Ovary (tissue), 9 donors: ENCODE results near the gene LGALS1. TPM values are rescaled to one million over a fixed set of nuclear protein-coding genes. Genes with fewer than 3 reads are reported as not detected.
A peak's percentile ranks its signal among the peaks of the same experiment; 100 is the strongest.

Experiments
- DNase-seq, 5 donors: peaks; one replicate each; pipeline ENCODE4 v3.0.0-alpha.2; 2019 to 2020
- H3K27ac ChIP-seq, 2 donors: fragments of 200-600 bp; one replicate each; pipeline versions ENCODE4 v1.5.1 to v1.8.0; 2019 to 2022
- H3K27me3 ChIP-seq: fragments of 200-600 bp; one replicate; pipeline ENCODE4 v1.8.0; 2022
- H3K36me3 ChIP-seq: fragments of 200-600 bp; sonication (generic); one replicate; pipeline ENCODE4 v1.5.1; 2019
- H3K4me1 ChIP-seq: one replicate; pipeline ENCODE4 v1.8.1; 2013; ENCODE audit warnings: mild to moderate bottlenecking, moderate library complexity; ENCODE audit not compliant: insufficient read depth
- H3K4me3 ChIP-seq: fragments of 200-600 bp; sonication (generic); one replicate; pipeline ENCODE4 v1.5.1; 2017
- H3K9me3 ChIP-seq, 2 donors: fragments of 200-600 bp in 1 of 2; sonication (generic) in 1 of 2; one replicate each; pipeline versions ENCODE4 v1.5.1 to v1.8.1; 2013 to 2019; ENCODE audit warnings: mild to moderate bottlenecking in 1 of 2, moderate library complexity in 1 of 2
- CTCF ChIP-seq, 3 donors: fragments of 450-650 bp in 2 of 3; fragments of 200-600 bp in 1 of 3; IDR thresholded peaks; one replicate each; pipeline versions ENCODE4 v1.5.1 to v1.8.0; 2016 to 2022; ENCODE audit warnings: antibody characterized with exemption in 3 of 3, mild to moderate bottlenecking in 1 of 3
- EP300 ChIP-seq: sonication (generic); formaldehyde crosslinking; IDR thresholded peaks from one replicate; pipeline ENCODE4 v1.6.1; 2017; ENCODE audit warnings: antibody characterized with exemption
- POLR2A ChIP-seq: fragments of 450-650 bp; IDR thresholded peaks from one replicate; pipeline ENCODE4 v1.6.1; 2017; ENCODE audit warnings: antibody characterized with exemption, mild to moderate bottlenecking, moderate library complexity
- WGBS, 3 donors: extraction: QIAGEN DNeasy Blood & Tissue Kit in 1 of 3; methylation state at CpG; one replicate each; pipeline versions ENCODE4 v1.1.5 to v1.1.7; 2013 to 2017; 5-methylcytosine and 5-hydroxymethylcytosine counted together
- intact Hi-C, 4 donors: fragments of 100-400 bp; cut with DNase I; formaldehyde crosslinking; loops; one replicate each; pipeline versions ENCODE4 v1.11.0 to v1.15.1; 2022 to 2023
- polyA plus RNA-seq, 2 donors: library from polyadenylated mRNA; stranded (reverse); fragments of 200-250 nt in 1 of 2; fragments of 350-450 nt in 1 of 2; fragmentation: Illumina TruSeq in 1 of 2; extraction: RNeasy Lipid Tissue Mini Kit (QIAGEN cat#74804) in 1 of 2; gene quantifications; one replicate each; pipeline ENCODE4 v1.2.3, GENCODE V29; 2013 to 2014
- total RNA-seq, 7 donors: library from RNA; depleted of rRNA in 2 of 7; stranded (reverse); fragments of >200 nt in 2 of 7; fragmentation: NEBNext Ultra II Directional in 3 of 7; extraction: Animal tissue kit (Norgen Biotek cat#: 25700) in 3 of 7; gene quantifications; one replicate each; pipeline versions ENCODE4 v1.1.0 to v1.2.4, GENCODE V29; 2016 to 2023
- donor health status: DM: no; HTN: no; CAD: no; lungs with moderate emphysema.
- donor health status: DM: no; HTN: no; CAD: no.
- donor health status: Bipolar disorder and iron deficiency.
- donor health status: DM: yes; HTN: yes; CAD: no.
- donor health status: DM: no; HTN: no; CAD: no.
- donor health status: DM: yes; HTN: yes; CAD: no.

LGALS1 gene
- total and polyA plus RNA-seq, 9 donors, result 331 to 1,819 (median 1,125) TPM

- Histone ChIP-seq H3K9me3 (no peaks in the 10 kb centered on the region), H3K4me3 (no peak overlapping the region), H3K27ac (no peak overlapping the region), H3K4me1 (peaks cover 20% of the 10 kb centered on the region), H3K27me3 (no peaks in the 10 kb centered on the region), H3K36me3 (no peaks in the 10 kb centered on the region)
- TF ChIP-seq POLR2A (no peak), EP300 (no peak), CTCF (IDR thresholded peaks at IDR 0.05) (no peak)
- 77 to 82% (median 81%) methylated on average over 5 to 10 of the region's 10 CpGs for WGBS, 3 donors
- no peak for DNase-seq
- intact Hi-C loops, result loop anchor here in 1 of 4 donors (10.0 kb wide), 1 partner anchor 45 kb away; the partner anchor contains the start of gene LGALS1
Measured at GRCh38 chr22:37629928-37630327, 45.5 kb upstream of the LGALS1 start.

GRCh38 chr22:37630839-37631435, 44.5 kb upstream of the LGALS1 start:
- 87 to 89% (median 88%) methylated on average over 9 of the region's 9 CpGs for WGBS, 3 donors
- H3K36me3 ChIP-seq, result no peaks in the 10 kb centered on the region
- no peaks in the 10 kb centered on the region for H3K27me3 ChIP-seq
- TF ChIP-seq POLR2A, result no peak
- no peak for TF ChIP-seq EP300
- TF ChIP-seq CTCF (IDR thresholded peaks at IDR 0.05), result no peak
- intact Hi-C loops, result no loop called here
- H3K4me1 ChIP-seq, result peaks cover 16% of the 10 kb centered on the region
- H3K4me3 ChIP-seq, result no peak overlapping the region
- H3K9me3 ChIP-seq, result no peaks in the 10 kb centered on the region
- no peak for DNase-seq
- H3K27ac ChIP-seq, result no peak overlapping the region

- WGBS, 3 donors, result 80 to 90% (median 86%) methylated on average over 17 to 19 of the region's 19 CpGs
- Histone ChIP-seq H3K27me3 (no peaks in the 10 kb centered on the region), H3K4me3 (no peak overlapping the region), H3K9me3 (no peaks in the 10 kb centered on the region), H3K4me1 (peaks cover 16% of the 10 kb centered on the region), H3K27ac (peak overlapping the region in 1 of 2 donors; percentile 84), H3K36me3 (no peaks in the 10 kb centered on the region)
- intact Hi-C loops, result no loop called here
- TF ChIP-seq POLR2A, result no peak
- TF ChIP-seq EP300, result no peak
- TF ChIP-seq CTCF (IDR thresholded peaks at IDR 0.05), result no peak
- DNase-seq, result peak in 1 of 5 donors; percentile 51
Measured at GRCh38 chr22:37631448-37632173, 43.8 kb upstream of the LGALS1 start.

GRCh38 chr22:37632174-37633088, 43.0 kb upstream of the LGALS1 start:
- H3K36me3 ChIP-seq, result no peaks in the 10 kb centered on the region
- WGBS, 3 donors, result 69 to 73% (median 70%) methylated on average over 14 of the region's 14 CpGs
- peak in 2 of 5 donors; percentile 55 to 58 for DNase-seq
- peak overlapping the region; percentile 78 to 84 for H3K27ac ChIP-seq
- H3K27me3 ChIP-seq, result no peaks in the 10 kb centered on the region
- peaks cover 16% of the 10 kb centered on the region for H3K4me1 ChIP-seq
- intact Hi-C loops, result no loop called here
- no peaks in the 10 kb centered on the region for H3K9me3 ChIP-seq
- no peak overlapping the region for H3K4me3 ChIP-seq
- TF ChIP-seq POLR2A, result no peak
